Heart left ventricle (tissue), 13 donors: ENCODE data around the gene PPP1R14C.

Experiments used
- POLR2A ChIP-seq, 2 donors: fragments of 450-650 bp; IDR thresholded peaks; one replicate each; pipeline ENCODE4 v1.6.1; 2017; ENCODE audit warnings: antibody characterized with exemption in 2 of 2, mild to moderate bottlenecking in 2 of 2, moderate library complexity in 2 of 2
- TF ChIP-seq, protein P1 (sequence below), 12 donors: fragments of 200-600 bp; sonication (generic) in 4 of 12; IDR thresholded peaks; one replicate each; pipeline versions ENCODE4 v1.5.0 to v1.8.0; 2018 to 2022; ENCODE audit warnings: antibody characterized with exemption in 12 of 12, mild to moderate bottlenecking in 5 of 12
- donor health status: ischemic (EF 13 %, LVEDD 7.1; RV severe dilation, severe dysfunction).
- donor health status: DM: no; HTN: yes; CAD: no.
- donor health status: DM: no; HTN: no; CAD: no.
- donor health status: ischemic (EF 25% LVEDD 6.9; RV normal size, moderate dysfunction).
- donor health status: ischemic (EF 25% LVEDD 5.7; RV mildly dilated, moderate dysfunction).
- donor health status: ischemic (EF 35%, LVEDD 5.7; RV mildly dilated, moderate dysfunction).
- donor health status: nonischemic (EF 11% LVEDD 7.7; RV severe dilation, severe dysfunction).
- donor health status: DM: yes; HTN: yes; CAD: no.
- donor health status: PGD.
- donor health status: ischemic (EF 29% LVEDD 5.4; RV normal size, mild dysfunction).
- donor health status: nonischemic (EF 23%, LVEDD 6.1; RV moderate dilation, normal function).

DNA sequence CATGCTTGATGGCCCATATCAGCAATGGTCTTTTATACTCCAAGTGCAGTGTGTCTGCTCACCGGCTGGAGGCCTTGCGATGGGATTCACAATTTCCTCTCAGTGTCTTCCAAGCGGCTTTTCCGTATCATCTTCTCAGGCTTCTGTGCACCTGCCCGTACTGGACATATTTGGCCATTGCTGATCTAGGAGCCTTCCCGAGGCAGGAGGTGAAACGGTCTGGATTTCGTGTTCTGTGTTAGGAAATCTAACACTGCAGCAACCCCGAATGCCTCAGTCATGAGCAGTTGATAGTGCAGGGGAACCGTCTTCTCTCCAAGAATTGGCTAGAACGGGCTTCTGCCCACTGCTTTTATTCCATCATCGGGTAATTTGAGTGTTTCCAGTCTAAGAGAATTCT, 60.5 kb downstream of the PPP1R14C start:
- no peak for TF ChIP-seq POLR2A (IDR thresholded peaks at IDR 0.05)
- TF ChIP-seq, protein P1, sequence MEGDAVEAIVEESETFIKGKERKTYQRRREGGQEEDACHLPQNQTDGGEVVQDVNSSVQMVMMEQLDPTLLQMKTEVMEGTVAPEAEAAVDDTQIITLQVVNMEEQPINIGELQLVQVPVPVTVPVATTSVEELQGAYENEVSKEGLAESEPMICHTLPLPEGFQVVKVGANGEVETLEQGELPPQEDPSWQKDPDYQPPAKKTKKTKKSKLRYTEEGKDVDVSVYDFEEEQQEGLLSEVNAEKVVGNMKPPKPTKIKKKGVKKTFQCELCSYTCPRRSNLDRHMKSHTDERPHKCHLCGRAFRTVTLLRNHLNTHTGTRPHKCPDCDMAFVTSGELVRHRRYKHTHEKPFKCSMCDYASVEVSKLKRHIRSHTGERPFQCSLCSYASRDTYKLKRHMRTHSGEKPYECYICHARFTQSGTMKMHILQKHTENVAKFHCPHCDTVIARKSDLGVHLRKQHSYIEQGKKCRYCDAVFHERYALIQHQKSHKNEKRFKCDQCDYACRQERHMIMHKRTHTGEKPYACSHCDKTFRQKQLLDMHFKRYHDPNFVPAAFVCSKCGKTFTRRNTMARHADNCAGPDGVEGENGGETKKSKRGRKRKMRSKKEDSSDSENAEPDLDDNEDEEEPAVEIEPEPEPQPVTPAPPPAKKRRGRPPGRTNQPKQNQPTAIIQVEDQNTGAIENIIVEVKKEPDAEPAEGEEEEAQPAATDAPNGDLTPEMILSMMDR (IDR thresholded peaks at IDR 0.05) = no peak
